Neuron (in vitro differentiated cells): Measurements from ENCODE around the gene ADCY2.

Experiments used
- H2AFZ ChIP-seq: one replicate; pipeline ENCODE4 v1.6.1; 2013; ENCODE audit warnings: low read depth, mild to moderate bottlenecking, inconsistent platforms, low read length, moderate library complexity
- H3K27me3 ChIP-seq: one replicate; pipeline ENCODE4 v1.6.1; 2013; ENCODE audit warnings: low read length; ENCODE audit not compliant: insufficient read depth
- H3K36me3 ChIP-seq: one replicate; pipeline ENCODE4 v1.6.1; 2013; ENCODE audit warnings: low read length; ENCODE audit not compliant: insufficient read depth
- H3K4me1 ChIP-seq: one replicate; pipeline ENCODE4 v1.6.1; 2013; ENCODE audit warnings: low read length; ENCODE audit not compliant: insufficient read depth
- H3K4me3 ChIP-seq: 2 replicates; pipeline ENCODE4 v1.5.1; 2013; ENCODE audit warnings: mild to moderate bottlenecking, low read length, moderate library complexity
- H3K9me3 ChIP-seq: one replicate; pipeline ENCODE4 v1.6.1; 2013; ENCODE audit warnings: low read length

The ADCY2 gene

GRCh38 chr5:7503564-7503963, 107.6 kb downstream of the ADCY2 start:
- Histone ChIP-seq H3K9me3 (no peaks in the 10 kb centered on the region), H3K4me3 (no peak overlapping the region), H3K4me1 (peaks cover 3% of the 10 kb centered on the region), H3K27me3 (no peaks in the 10 kb centered on the region), H3K36me3 (no peaks in the 10 kb centered on the region), H2AFZ (no peak overlapping the region)

GRCh38 chr5:7515284-7515914, 119.5 kb downstream of the ADCY2 start:
- H3K36me3 ChIP-seq = no peaks in the 10 kb centered on the region
- H3K4me3 ChIP-seq = no peak overlapping the region
- no peaks in the 10 kb centered on the region for H3K27me3 ChIP-seq
- no peak overlapping the region for H2AFZ ChIP-seq
- no peaks in the 10 kb centered on the region for H3K9me3 ChIP-seq
- peaks cover 11% of the 10 kb centered on the region for H3K4me1 ChIP-seq

- H3K27me3 ChIP-seq = no peaks in the 10 kb centered on the region
- H3K9me3 ChIP-seq = peaks cover 2% of the 10 kb centered on the region
- H3K4me3 ChIP-seq = no peak overlapping the region
- H2AFZ ChIP-seq = no peak overlapping the region
- no peaks in the 10 kb centered on the region for H3K36me3 ChIP-seq
- H3K4me1 ChIP-seq = peaks cover 11% of the 10 kb centered on the region
Measured at GRCh38 chr5:7516253-7516652, 120.3 kb downstream of the ADCY2 start.

DNA sequence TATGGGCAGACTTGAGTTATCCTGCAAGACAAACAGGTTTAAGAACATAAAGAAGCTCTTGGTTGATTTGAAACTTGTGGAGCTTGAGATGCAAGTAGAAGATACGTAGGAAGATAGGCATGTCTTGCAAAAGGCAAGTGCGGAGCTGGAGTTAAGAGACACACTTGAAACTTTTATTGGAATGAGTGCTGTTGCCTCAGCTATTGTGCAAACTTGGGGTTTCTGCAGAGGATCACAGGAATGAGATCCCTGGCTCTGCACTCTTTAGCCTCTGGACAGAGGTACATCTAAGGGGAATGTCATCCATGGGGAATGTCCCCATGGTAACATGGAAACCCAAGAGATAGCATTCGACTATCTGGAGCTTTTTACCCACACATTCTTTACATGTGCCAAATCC, 121.1 kb downstream of the ADCY2 start:
- Histone ChIP-seq H2AFZ (no peak overlapping the region), H3K9me3 (peaks cover 2% of the 10 kb centered on the region), H3K4me1 (peaks cover 11% of the 10 kb centered on the region), H3K27me3 (no peaks in the 10 kb centered on the region), H3K4me3 (no peak overlapping the region), H3K36me3 (peaks cover 3% of the 10 kb centered on the region)

- H3K36me3 ChIP-seq = peaks cover 3% of the 10 kb centered on the region
- peaks cover 2% of the 10 kb centered on the region for H3K9me3 ChIP-seq
- H2AFZ ChIP-seq = no peak overlapping the region
- H3K4me3 ChIP-seq = no peak overlapping the region
- H3K27me3 ChIP-seq = no peaks in the 10 kb centered on the region
- peaks cover 11% of the 10 kb centered on the region for H3K4me1 ChIP-seq
Measured at GRCh38 chr5:7518947-7519560, 123.1 kb downstream of the ADCY2 start.

DNA sequence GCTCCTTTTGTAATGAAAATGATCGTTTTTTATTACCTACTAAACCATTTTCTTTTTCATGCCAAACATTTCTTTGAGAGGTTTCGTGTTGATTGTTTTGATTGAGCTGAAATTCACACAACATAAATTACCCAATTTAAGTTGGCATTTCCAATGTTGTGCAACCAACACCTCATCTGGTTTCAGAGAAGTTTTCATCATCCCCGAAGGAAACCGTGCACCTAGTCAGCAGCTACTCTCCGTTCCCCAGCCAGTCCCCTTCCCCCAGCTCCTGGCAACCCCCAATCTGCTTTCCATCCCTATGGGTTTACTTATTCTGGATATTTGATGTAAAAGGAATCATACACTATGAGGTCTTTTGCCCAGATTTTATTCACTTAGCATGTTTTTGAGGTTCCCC, 123.6 kb downstream of the ADCY2 start:
- H2AFZ ChIP-seq = no peak overlapping the region
- no peaks in the 10 kb centered on the region for H3K27me3 ChIP-seq
- H3K9me3 ChIP-seq = peaks cover 2% of the 10 kb centered on the region
- no peak overlapping the region for H3K4me3 ChIP-seq
- H3K36me3 ChIP-seq = peaks cover 3% of the 10 kb centered on the region
- H3K4me1 ChIP-seq = peaks cover 11% of the 10 kb centered on the region

GRCh38 chr5:7529880-7530279, 133.9 kb downstream of the ADCY2 start:
- H3K36me3 ChIP-seq = no peaks in the 10 kb centered on the region
- H3K4me3 ChIP-seq = no peak overlapping the region
- H2AFZ ChIP-seq = no peak overlapping the region
- no peaks in the 10 kb centered on the region for H3K27me3 ChIP-seq
- H3K4me1 ChIP-seq = no peaks in the 10 kb centered on the region
- no peaks in the 10 kb centered on the region for H3K9me3 ChIP-seq

- no peak overlapping the region for H2AFZ ChIP-seq
- H3K9me3 ChIP-seq = no peaks in the 10 kb centered on the region
- no peaks in the 10 kb centered on the region for H3K4me1 ChIP-seq
- no peaks in the 10 kb centered on the region for H3K36me3 ChIP-seq
- H3K4me3 ChIP-seq = no peak overlapping the region
- H3K27me3 ChIP-seq = no peaks in the 10 kb centered on the region
Measured at GRCh38 chr5:7533941-7534340, 138.0 kb downstream of the ADCY2 start.

DNA sequence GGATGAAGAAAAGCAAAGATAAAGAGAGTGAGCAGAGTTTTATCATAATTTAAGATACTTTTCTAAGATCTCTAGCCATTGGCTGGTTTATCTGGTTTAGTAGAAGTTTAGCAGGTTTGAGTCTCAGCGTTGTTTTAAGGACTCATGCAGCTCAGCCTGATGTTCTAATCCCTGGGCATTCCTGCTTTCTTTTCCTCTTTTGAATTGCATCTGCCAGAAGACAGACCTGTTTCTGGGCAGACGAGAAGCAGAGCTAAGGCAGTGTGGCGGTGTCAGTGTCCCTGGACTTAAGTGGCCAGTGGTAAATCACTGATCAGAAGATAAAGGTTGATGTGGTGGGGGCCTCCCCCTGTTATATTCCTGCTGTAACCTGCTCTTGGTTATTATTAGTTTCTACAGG, 138.6 kb downstream of the ADCY2 start:
- Histone ChIP-seq H3K4me3 (no peak overlapping the region), H3K27me3 (no peaks in the 10 kb centered on the region), H3K9me3 (no peaks in the 10 kb centered on the region), H3K36me3 (no peaks in the 10 kb centered on the region), H3K4me1 (no peaks in the 10 kb centered on the region), H2AFZ (no peak overlapping the region)

DNA sequence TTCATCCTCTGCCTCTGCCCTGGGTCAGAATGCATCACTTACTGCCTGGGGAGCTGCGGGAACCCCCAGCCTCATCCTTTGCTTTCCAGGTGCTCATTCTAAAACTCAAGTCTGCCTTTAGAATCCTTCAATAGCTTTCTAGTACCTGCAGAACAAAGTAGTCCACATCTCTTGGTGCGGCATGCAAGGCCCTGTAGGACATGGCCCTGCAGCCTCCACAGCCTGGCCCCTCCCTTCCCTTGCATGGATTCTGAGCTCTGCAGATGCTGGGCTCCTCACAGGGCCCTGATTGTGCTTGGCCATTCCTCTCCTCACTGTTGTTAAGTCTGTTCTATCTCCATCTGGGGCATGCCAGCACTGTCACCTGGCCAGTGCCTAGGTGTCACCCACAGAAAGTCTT, 141.6 kb downstream of the ADCY2 start:
- Histone ChIP-seq H3K9me3 (no peaks in the 10 kb centered on the region), H3K36me3 (no peaks in the 10 kb centered on the region), H3K4me1 (no peaks in the 10 kb centered on the region), H3K27me3 (no peaks in the 10 kb centered on the region), H3K4me3 (no peak overlapping the region), H2AFZ (no peak overlapping the region)

DNA sequence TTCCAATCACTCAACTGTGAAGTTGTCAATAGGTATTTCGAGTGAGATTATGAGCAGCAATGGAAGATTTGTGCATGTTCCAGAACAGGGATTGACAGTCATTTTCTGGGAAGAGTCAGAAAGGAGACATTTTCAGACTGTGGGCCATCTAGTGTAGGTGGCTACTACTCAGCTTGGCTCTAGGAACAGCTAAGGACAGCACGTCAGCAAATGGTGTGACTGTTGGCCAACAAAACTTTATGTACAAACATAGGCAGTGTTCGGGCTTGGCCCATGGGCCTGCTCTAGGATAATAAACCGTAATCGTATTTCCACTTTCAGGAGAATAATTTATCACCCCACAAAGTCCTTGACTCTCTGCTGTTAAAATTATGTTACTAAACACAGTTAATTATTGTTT, 143.6 kb downstream of the ADCY2 start:
- H3K27me3 ChIP-seq = no peaks in the 10 kb centered on the region
- no peak overlapping the region for H3K4me3 ChIP-seq
- H2AFZ ChIP-seq = no peak overlapping the region
- no peaks in the 10 kb centered on the region for H3K9me3 ChIP-seq
- H3K4me1 ChIP-seq = no peaks in the 10 kb centered on the region
- H3K36me3 ChIP-seq = no peaks in the 10 kb centered on the region

GRCh38 chr5:7540736-7541485, 145.0 kb downstream of the ADCY2 start:
- H3K4me3 ChIP-seq = no peak overlapping the region
- H2AFZ ChIP-seq = no peak overlapping the region
- H3K4me1 ChIP-seq = no peaks in the 10 kb centered on the region
- no peaks in the 10 kb centered on the region for H3K9me3 ChIP-seq
- no peaks in the 10 kb centered on the region for H3K36me3 ChIP-seq
- no peaks in the 10 kb centered on the region for H3K27me3 ChIP-seq

- Histone ChIP-seq H3K36me3 (no peaks in the 10 kb centered on the region), H2AFZ (no peak overlapping the region), H3K9me3 (no peaks in the 10 kb centered on the region), H3K4me1 (no peaks in the 10 kb centered on the region), H3K4me3 (no peak overlapping the region), H3K27me3 (no peaks in the 10 kb centered on the region)
Measured at GRCh38 chr5:7541898-7542297, 146.0 kb downstream of the ADCY2 start.
